SK-N-SH (cell line): ENCODE data around the gene IRF9. TPM values are rescaled to one million over a fixed set of nuclear protein-coding genes. Genes with fewer than 3 reads are reported as not detected.

Experiments
- CTCF ChIA-PET: fragments of 300-600, 350-600 bp; formaldehyde crosslinking; extraction: SDS; loops from one replicate; lab custom pipeline; 2021; lab: Yijun Ruan, JAX
- POLR2A ChIA-PET: fragments of 350-600 bp; sonication (Branson Sonifier 250); formaldehyde crosslinking; extraction: SDS; loops from one replicate; lab custom pipeline; 2020; ENCODE audit warnings: antibody characterized with exemption, inconsistent platforms; lab: Yijun Ruan, JAX
- DNase-seq: peaks from one replicate; pipeline ENCODE4 v3.0.0; 2012
- H2AFZ ChIP-seq: fragments of 200-600 bp; sonication (generic); 2 replicates; pipeline ENCODE4 v1.8.1; 2016; ENCODE audit warnings: antibody characterized with exemption, mild to moderate bottlenecking, low read depth
- H3F3A ChIP-seq: fragments of 200-600 bp; sonication (generic); replicated peaks from 2 replicates; pipeline ENCODE3; 2016; ENCODE audit warnings: antibody characterized with exemption, mild to moderate bottlenecking; ENCODE audit not compliant: insufficient read depth
- H3K27ac ChIP-seq, 2 experiments: fragments of 200-500 bp in 1 of 2; fragments of 200-600 bp in 1 of 2; sonication (Bioruptor generic) in 1 of 2; sonication (generic), shearing (Covaris generic) in 1 of 2; 2 replicates each; pipeline versions ENCODE4 v1.5.1 to v1.6.1; 2014 to 2016; ENCODE audit warnings: low read depth in 2 of 2, inconsistent platforms in 1 of 2, low read length in 1 of 2, mild to moderate bottlenecking in 1 of 2, mixed read lengths in 1 of 2
- H3K27me3 ChIP-seq: fragments of 200-600 bp; sonication (generic), shearing (Covaris generic); 2 replicates; pipeline ENCODE4 v1.6.1; 2016; ENCODE audit warnings: mixed run types; ENCODE audit not compliant: insufficient read depth
- H3K36me3 ChIP-seq, 2 experiments: fragments of 200-500 bp in 1 of 2; fragments of 200-600 bp in 1 of 2; sonication (Bioruptor generic) in 1 of 2; sonication (generic) in 1 of 2; replicated peaks in 1 of 2; 2 replicates each; pipeline versions ENCODE3 to v1.5.1; 2014 to 2016; ENCODE audit warnings: low read length in 1 of 2, mild to moderate bottlenecking in 1 of 2; ENCODE audit not compliant: insufficient read depth in 2 of 2, control insufficient read depth in 1 of 2
- H3K4me1 ChIP-seq, 2 experiments: fragments of 200-500 bp in 1 of 2; fragments of 200-600 bp in 1 of 2; sonication (Bioruptor generic) in 1 of 2; sonication (generic), shearing (Covaris generic) in 1 of 2; 2 replicates each; pipeline versions ENCODE4 v1.5.1 to v1.6.1; 2014 to 2016; ENCODE audit warnings: low read depth in 1 of 2, low read length in 1 of 2, mixed run types in 1 of 2; ENCODE audit not compliant: insufficient read depth in 2 of 2, control insufficient read depth in 1 of 2
- H3K4me2 ChIP-seq: fragments of 200-600 bp; sonication (generic), shearing (Covaris generic); 2 replicates; pipeline ENCODE4 v1.6.1; 2017; ENCODE audit warnings: mixed run types
- H3K4me3 ChIP-seq, 2 experiments: fragments of 200-500 bp in 1 of 2; fragments of 200-600 bp in 1 of 2; sonication (Bioruptor generic) in 1 of 2; sonication (generic), shearing (Covaris generic) in 1 of 2; 2 replicates each; pipeline versions ENCODE4 v1.5.1 to v1.8.1; 2014 to 2016; ENCODE audit warnings: low read depth in 2 of 2, inconsistent platforms in 1 of 2, low read length in 1 of 2, mild to moderate bottlenecking in 1 of 2, mixed read lengths in 1 of 2, moderate library complexity in 1 of 2
- H3K79me2 ChIP-seq: fragments of 200-600 bp; sonication (generic); 2 replicates; pipeline ENCODE4 v1.8.1; 2017; ENCODE audit warnings: mild to moderate bottlenecking; ENCODE audit not compliant: insufficient read depth
- H3K9ac ChIP-seq: fragments of 200-600 bp; sonication (generic); 2 replicates; pipeline ENCODE4 v1.6.1; 2017; ENCODE audit warnings: mixed run types
- H3K9me2 ChIP-seq: fragments of 200-600 bp; sonication (generic); 2 replicates; pipeline ENCODE4 v1.6.1; 2017; ENCODE audit warnings: mixed run types
- H3K9me3 ChIP-seq: fragments of 200-600 bp; sonication (generic); 2 replicates; pipeline ENCODE4 v1.6.1; 2017; ENCODE audit warnings: mixed run types, mild to moderate bottlenecking, moderate library complexity
- H4K20me1 ChIP-seq: fragments of 200-600 bp; sonication (generic); 2 replicates; pipeline ENCODE4 v1.6.1; 2017; ENCODE audit warnings: mild to moderate bottlenecking, mixed run types; ENCODE audit not compliant: insufficient read depth
- EP300 ChIP-seq, 2 experiments: IDR thresholded peaks; 2 replicates each; pipeline versions ENCODE4 v1.4.0 to v1.6.1; 2012; ENCODE audit warnings: borderline replicate concordance in 1 of 2, low read depth in 1 of 2, low read length in 1 of 2
- EZH2phosphoT487 ChIP-seq: fragments of 200-600 bp; sonication (generic); IDR thresholded peaks from 2 replicates; pipeline ENCODE4 v1.6.1; 2017; ENCODE audit warnings: low read depth, mixed run types, mild to moderate bottlenecking, antibody characterized with exemption, moderate library complexity, borderline replicate concordance
- FOSL2 ChIP-seq: IDR thresholded peaks from 2 replicates; pipeline ENCODE4 v1.4.0; 2012; ENCODE audit warnings: low read depth, mild to moderate bottlenecking, moderate library complexity, borderline replicate concordance
- GABPA ChIP-seq: IDR thresholded peaks from 2 replicates; pipeline ENCODE4 v1.4.0; 2012; ENCODE audit warnings: low read depth, mild to moderate bottlenecking
- NRF1 ChIP-seq: IDR thresholded peaks from 2 replicates; pipeline ENCODE4 v1.6.1; 2012; ENCODE audit warnings: low read depth, mild to moderate bottlenecking, low read length
- RAD21 ChIP-seq: IDR thresholded peaks from 2 replicates; pipeline ENCODE4 v1.6.1; 2012; ENCODE audit warnings: mild to moderate bottlenecking, low read length
- RCOR1 ChIP-seq: fragments of 150-350 bp; IDR thresholded peaks from 2 replicates; pipeline ENCODE4 v1.6.1; 2017; ENCODE audit warnings: antibody characterized with exemption, low read length
- RFX5 ChIP-seq: IDR thresholded peaks from 2 replicates; pipeline ENCODE4 v1.6.1; 2012; ENCODE audit warnings: mild to moderate bottlenecking, improper control_type of control experiment, low read length
- RXRA ChIP-seq: IDR thresholded peaks from 2 replicates; pipeline ENCODE4 v1.4.0; 2012; ENCODE audit warnings: low read depth, mild to moderate bottlenecking, borderline replicate concordance
- SIN3A ChIP-seq: IDR thresholded peaks from 2 replicates; pipeline ENCODE4 v1.6.1; 2012; ENCODE audit warnings: low read depth, mild to moderate bottlenecking, low read length, moderate library complexity, borderline replicate concordance
- YY1 ChIP-seq: IDR thresholded peaks from 2 replicates; pipeline ENCODE4 v1.4.0; 2012; ENCODE audit warnings: low read depth, mild to moderate bottlenecking
- WGBS: methylation state at CpG from one replicate; pipeline ENCODE4 v1.1.6; 2017; ENCODE audit warnings: low lambda C conversion rate; 5-methylcytosine and 5-hydroxymethylcytosine counted together
- polyA plus RNA-seq, 3 experiments: library from polyadenylated mRNA; depleted of rRNA; stranded (reverse); fragments of >200 nt; gene quantifications; 2 replicates each; pipeline ENCODE4 v1.2.3, GENCODE V29; 2012
- TF ChIP-seq, protein P1 (sequence below): IDR thresholded peaks from 2 replicates; pipeline ENCODE4 v1.4.0; 2012; ENCODE audit warnings: low read depth
- TF ChIP-seq, protein P2 (sequence below): fragments of 150-350 bp; IDR thresholded peaks from 2 replicates; pipeline ENCODE4 v1.6.1; 2017; ENCODE audit warnings: antibody characterized with exemption, low read length, low read depth, borderline replicate concordance
- TF ChIP-seq, protein P3 (sequence below): fragments of 150-350 bp; IDR thresholded peaks from 2 replicates; pipeline ENCODE4 v1.6.1; 2016; ENCODE audit warnings: mild to moderate bottlenecking, low read depth, low read length
- TF ChIP-seq, protein P4 (sequence below): IDR thresholded peaks from 2 replicates; pipeline ENCODE4 v1.4.0; 2012; ENCODE audit warnings: low read depth, borderline replicate concordance
- TF ChIP-seq, protein P5 (sequence below): IDR thresholded peaks from 2 replicates; pipeline ENCODE4 v1.6.1; 2012; ENCODE audit warnings: mild to moderate bottlenecking, low read depth, low read length, moderate library complexity
- TF ChIP-seq, protein P6 (sequence below): IDR thresholded peaks from 2 replicates; pipeline ENCODE4 v1.4.0; 2012; ENCODE audit warnings: low read depth, borderline replicate concordance

The IRF9 gene
- polyA plus RNA-seq, 1 of the 3 experiments (the other 2 are of a cell fraction): 37.6 TPM

DNA sequence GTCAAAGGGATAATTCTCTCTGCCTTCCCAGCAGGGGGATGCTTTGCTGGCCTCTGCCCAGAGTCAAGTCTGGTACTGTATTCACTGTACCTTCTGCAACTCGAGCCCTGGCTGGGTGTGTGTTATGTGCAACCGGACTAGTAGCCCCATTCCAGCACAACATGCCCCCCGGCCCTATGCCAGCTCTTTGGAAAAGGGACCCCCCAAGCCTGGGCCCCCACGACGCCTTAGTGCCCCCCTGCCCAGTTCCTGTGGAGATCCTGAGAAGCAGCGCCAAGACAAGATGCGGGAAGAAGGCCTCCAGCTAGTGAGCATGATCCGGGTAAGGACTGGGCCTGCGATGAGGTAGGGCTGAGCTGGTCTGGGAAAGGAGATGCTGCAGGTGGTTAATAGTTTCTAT, 10.5 kb upstream of the IRF9 start:
- Histone ChIP-seq H3K9me3 (no peaks in the 10 kb centered on the region), H3K27ac (no peak overlapping the region), H3K9ac (no peak overlapping the region), H3K9me2 (no peaks in the 10 kb centered on the region), H3K4me2 (no peak overlapping the region), H3K27me3 (no peaks in the 10 kb centered on the region), H3K4me1 (peaks cover 9 to 16% of the 10 kb centered on the region in 2 experiments), H3K36me3 (peaks cover 37 to 44% of the 10 kb centered on the region in 2 experiments), H3K79me2 (peaks cover 36% of the 10 kb centered on the region), H3K4me3 (no peak overlapping the region), H3F3A (peaks cover 5% of the 10 kb centered on the region), H2AFZ (no peak overlapping the region), H4K20me1 (peaks cover 10% of the 10 kb centered on the region; the same call in 1 of the 2 replicates)
- DNase-seq: no peak
- 98% methylated on average over 6 of the region's 9 CpGs for WGBS
- ChIA-PET POLR2A (interaction anchor here (1.1 to 2.4 kb wide), 2 partner anchors 9 to 11 kb away, joined by 3 to 10 read pairs; partner anchors contain the start of gene IRF9), CTCF (interaction anchor here (0.8 to 3.4 kb wide), 4 partner anchors 10 to 19 kb away, joined by 3 to 29 read pairs (median 4); partner anchors contain the start of genes FITM1 and IRF9)
- TF ChIP-seq RXRA (no peak), YY1 (no peak), SIN3A (no peak), NRF1 (no peak), EP300 (IDR thresholded peaks at IDR 0.05; ENCODE audit: borderline replicate concordance in 1 of 2, low read depth in 1 of 2, low read length in 1 of 2) (no peak), RCOR1 (no peak), RAD21 (no peak), FOSL2 (no peak), GABPA (no peak), EZH2phosphoT487 (no peak), RFX5 (no peak)
- TF ChIP-seq, protein P1, sequence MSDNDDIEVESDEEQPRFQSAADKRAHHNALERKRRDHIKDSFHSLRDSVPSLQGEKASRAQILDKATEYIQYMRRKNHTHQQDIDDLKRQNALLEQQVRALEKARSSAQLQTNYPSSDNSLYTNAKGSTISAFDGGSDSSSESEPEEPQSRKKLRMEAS: no peak
- TF ChIP-seq, protein P2, sequence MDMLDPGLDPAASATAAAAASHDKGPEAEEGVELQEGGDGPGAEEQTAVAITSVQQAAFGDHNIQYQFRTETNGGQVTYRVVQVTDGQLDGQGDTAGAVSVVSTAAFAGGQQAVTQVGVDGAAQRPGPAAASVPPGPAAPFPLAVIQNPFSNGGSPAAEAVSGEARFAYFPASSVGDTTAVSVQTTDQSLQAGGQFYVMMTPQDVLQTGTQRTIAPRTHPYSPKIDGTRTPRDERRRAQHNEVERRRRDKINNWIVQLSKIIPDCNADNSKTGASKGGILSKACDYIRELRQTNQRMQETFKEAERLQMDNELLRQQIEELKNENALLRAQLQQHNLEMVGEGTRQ: no peak
- TF ChIP-seq, protein P3, sequence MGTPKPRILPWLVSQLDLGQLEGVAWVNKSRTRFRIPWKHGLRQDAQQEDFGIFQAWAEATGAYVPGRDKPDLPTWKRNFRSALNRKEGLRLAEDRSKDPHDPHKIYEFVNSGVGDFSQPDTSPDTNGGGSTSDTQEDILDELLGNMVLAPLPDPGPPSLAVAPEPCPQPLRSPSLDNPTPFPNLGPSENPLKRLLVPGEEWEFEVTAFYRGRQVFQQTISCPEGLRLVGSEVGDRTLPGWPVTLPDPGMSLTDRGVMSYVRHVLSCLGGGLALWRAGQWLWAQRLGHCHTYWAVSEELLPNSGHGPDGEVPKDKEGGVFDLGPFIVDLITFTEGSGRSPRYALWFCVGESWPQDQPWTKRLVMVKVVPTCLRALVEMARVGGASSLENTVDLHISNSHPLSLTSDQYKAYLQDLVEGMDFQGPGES: no peak
- TF ChIP-seq, protein P4, sequence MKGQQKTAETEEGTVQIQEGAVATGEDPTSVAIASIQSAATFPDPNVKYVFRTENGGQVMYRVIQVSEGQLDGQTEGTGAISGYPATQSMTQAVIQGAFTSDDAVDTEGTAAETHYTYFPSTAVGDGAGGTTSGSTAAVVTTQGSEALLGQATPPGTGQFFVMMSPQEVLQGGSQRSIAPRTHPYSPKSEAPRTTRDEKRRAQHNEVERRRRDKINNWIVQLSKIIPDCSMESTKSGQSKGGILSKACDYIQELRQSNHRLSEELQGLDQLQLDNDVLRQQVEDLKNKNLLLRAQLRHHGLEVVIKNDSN: no peak
- TF ChIP-seq, protein P5, sequence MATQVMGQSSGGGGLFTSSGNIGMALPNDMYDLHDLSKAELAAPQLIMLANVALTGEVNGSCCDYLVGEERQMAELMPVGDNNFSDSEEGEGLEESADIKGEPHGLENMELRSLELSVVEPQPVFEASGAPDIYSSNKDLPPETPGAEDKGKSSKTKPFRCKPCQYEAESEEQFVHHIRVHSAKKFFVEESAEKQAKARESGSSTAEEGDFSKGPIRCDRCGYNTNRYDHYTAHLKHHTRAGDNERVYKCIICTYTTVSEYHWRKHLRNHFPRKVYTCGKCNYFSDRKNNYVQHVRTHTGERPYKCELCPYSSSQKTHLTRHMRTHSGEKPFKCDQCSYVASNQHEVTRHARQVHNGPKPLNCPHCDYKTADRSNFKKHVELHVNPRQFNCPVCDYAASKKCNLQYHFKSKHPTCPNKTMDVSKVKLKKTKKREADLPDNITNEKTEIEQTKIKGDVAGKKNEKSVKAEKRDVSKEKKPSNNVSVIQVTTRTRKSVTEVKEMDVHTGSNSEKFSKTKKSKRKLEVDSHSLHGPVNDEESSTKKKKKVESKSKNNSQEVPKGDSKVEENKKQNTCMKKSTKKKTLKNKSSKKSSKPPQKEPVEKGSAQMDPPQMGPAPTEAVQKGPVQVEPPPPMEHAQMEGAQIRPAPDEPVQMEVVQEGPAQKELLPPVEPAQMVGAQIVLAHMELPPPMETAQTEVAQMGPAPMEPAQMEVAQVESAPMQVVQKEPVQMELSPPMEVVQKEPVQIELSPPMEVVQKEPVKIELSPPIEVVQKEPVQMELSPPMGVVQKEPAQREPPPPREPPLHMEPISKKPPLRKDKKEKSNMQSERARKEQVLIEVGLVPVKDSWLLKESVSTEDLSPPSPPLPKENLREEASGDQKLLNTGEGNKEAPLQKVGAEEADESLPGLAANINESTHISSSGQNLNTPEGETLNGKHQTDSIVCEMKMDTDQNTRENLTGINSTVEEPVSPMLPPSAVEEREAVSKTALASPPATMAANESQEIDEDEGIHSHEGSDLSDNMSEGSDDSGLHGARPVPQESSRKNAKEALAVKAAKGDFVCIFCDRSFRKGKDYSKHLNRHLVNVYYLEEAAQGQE: no peak
- TF ChIP-seq, protein P6, sequence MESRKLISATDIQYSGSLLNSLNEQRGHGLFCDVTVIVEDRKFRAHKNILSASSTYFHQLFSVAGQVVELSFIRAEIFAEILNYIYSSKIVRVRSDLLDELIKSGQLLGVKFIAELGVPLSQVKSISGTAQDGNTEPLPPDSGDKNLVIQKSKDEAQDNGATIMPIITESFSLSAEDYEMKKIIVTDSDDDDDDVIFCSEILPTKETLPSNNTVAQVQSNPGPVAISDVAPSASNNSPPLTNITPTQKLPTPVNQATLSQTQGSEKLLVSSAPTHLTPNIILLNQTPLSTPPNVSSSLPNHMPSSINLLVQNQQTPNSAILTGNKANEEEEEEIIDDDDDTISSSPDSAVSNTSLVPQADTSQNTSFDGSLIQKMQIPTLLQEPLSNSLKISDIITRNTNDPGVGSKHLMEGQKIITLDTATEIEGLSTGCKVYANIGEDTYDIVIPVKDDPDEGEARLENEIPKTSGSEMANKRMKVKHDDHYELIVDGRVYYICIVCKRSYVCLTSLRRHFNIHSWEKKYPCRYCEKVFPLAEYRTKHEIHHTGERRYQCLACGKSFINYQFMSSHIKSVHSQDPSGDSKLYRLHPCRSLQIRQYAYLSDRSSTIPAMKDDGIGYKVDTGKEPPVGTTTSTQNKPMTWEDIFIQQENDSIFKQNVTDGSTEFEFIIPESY: no peak
